Stimulated activated CD4-positive, alpha-beta T cell treated with anti-CD3 and anti-CD28 coated beads, Interleukin-1b, Interleukin-23, amount 100 ng/mL, for 4 hours (primary cell): Measurements from ENCODE around the gene FIS1.
"Not testable (repeated sequence)": the region's sequence is repeated elsewhere in the genome, so short reads cannot be mapped to it uniquely, and the experiment has no call there.

Experiments used
- DNase-seq, 2 donors: peaks; one replicate each; pipeline ENCODE4 v3.0.0-alpha.2; 2020; ENCODE audit warnings: low read depth in 2 of 2

FIS1 gene

GRCh38 chr7:101205901-101206664 is 38.8 kb downstream of the FIS1 start:
- DNase-seq: no peak

GRCh38 chr7:101203740-101204738 is 40.8 kb downstream of the FIS1 start:
- not testable (repeated sequence) for DNase-seq

GRCh38 chr7:101202603-101202918 is 42.3 kb downstream of the FIS1 start:
- no peak for DNase-seq

GRCh38 chr7:101201695-101202602 is 42.9 kb downstream of the FIS1 start:
- no peak for DNase-seq

- DNase-seq: no peak
Observed at GRCh38 chr7:101200862-101201599, 43.9 kb downstream of the FIS1 start, which contains the start of gene MOGAT3. Gene MOGAT3 (minus strand): TSS chr7:101201036. CDS start chr7:101200854, 182 bp downstream.

- no peak for DNase-seq
Observed at GRCh38 chr7:101200504-101200861, 44.4 kb downstream of the FIS1 start.

- not testable (repeated sequence) for DNase-seq
Observed at GRCh38 chr7:101199522-101199921, 45.4 kb downstream of the FIS1 start.

GRCh38 chr7:101198476-101198875 is 46.4 kb downstream of the FIS1 start:
- no peak for DNase-seq

GRCh38 chr7:101197991-101198390 is 46.9 kb downstream of the FIS1 start:
- no peak for DNase-seq

GRCh38 chr7:101195884-101196283 is 49.0 kb downstream of the FIS1 start:
- DNase-seq: no peak
